ENCODE measurements around the gene NRTN.

DNA sequence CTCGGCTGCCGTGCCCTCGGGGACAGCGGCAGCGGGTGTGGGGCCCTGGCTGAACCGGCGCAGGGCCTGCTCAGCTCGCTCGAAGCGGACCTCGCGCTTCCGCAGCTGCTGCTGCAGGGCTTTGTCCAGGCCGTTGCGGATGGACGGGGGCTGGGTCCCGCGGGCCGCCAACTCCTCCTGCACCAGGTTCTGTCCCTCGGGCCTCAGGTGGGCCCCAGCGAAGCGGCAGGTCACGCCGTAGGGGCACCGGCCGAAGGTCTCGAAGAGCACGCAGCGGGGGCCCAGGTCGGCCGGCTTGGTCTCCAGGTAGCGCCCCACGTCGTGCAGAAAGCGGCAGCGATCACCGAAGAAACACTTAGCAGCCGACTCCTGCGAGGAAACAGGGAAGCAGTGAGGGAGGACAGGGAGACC is 15.5 kb upstream of the NRTN start:
- TF ChIP-seq, protein P1, sequence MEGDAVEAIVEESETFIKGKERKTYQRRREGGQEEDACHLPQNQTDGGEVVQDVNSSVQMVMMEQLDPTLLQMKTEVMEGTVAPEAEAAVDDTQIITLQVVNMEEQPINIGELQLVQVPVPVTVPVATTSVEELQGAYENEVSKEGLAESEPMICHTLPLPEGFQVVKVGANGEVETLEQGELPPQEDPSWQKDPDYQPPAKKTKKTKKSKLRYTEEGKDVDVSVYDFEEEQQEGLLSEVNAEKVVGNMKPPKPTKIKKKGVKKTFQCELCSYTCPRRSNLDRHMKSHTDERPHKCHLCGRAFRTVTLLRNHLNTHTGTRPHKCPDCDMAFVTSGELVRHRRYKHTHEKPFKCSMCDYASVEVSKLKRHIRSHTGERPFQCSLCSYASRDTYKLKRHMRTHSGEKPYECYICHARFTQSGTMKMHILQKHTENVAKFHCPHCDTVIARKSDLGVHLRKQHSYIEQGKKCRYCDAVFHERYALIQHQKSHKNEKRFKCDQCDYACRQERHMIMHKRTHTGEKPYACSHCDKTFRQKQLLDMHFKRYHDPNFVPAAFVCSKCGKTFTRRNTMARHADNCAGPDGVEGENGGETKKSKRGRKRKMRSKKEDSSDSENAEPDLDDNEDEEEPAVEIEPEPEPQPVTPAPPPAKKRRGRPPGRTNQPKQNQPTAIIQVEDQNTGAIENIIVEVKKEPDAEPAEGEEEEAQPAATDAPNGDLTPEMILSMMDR (IDR thresholded peaks at IDR 0.05), result no peak
- no peak for TF ChIP-seq ZFX (IDR thresholded peaks at IDR 0.05; ENCODE audit: borderline replicate concordance)

All from 22Rv1 (cell line).